Ureter (tissue), 1 donor: ENCODE results near the gene GEMIN7. TPM values are rescaled to one million over a fixed set of nuclear protein-coding genes. Genes with fewer than 3 reads are reported as not detected.

Experiments used
- DNase-seq: peaks from one replicate; pipeline ENCODE4 v3.0.0-alpha.2; 2020; ENCODE audit warnings: low spot score
- total RNA-seq: library from RNA; stranded (reverse); gene quantifications from one replicate; pipeline ENCODE4 v1.2.4, GENCODE V29; 2023
- donor health status: DM: yes; HTN: yes; CAD: no.

The GEMIN7 gene
- total RNA-seq, 1 donor from 2014 or later = 19.9 TPM

DNA sequence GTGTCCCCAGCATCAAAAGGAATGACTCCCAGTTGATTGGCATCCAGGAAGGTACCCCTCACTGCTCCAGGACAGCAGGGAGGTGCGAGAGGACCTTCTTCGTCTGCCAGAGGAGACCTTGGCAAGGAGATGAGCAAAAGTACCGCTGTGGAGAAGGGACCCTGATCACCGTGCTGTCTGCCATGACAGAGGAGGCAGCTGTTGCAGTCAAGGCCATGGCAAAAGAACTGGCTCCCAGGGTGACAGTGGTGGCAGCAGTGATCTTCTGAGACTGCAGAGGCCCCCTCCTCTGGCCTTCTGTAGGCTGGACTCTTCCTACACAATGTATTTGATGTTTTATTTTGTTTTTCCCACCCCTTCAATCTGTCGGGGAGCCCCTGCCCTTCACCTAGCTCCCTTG, 49.7 kb downstream of the GEMIN7 start:
- no peak for DNase-seq

DNA sequence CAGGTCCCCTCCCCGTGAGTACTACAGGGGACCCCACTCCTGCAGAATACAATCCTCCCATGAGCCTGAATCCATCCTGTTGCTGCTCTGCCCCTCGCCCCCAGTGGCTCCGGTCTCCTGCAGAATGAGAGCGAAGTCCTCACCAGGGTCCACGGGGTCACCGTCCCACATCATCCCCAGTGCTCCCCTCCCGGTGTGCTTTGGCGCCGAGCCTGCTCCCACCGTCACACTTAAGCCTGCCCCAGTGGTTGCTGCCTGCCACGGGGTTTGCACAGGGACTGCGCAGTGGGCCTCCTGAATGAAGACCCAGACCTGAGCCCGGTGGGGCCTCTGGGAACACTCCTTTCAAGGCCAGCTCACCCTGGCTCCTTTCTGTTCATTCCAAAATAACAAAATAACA, 51.2 kb downstream of the GEMIN7 start:
- no peak for DNase-seq

DNA sequence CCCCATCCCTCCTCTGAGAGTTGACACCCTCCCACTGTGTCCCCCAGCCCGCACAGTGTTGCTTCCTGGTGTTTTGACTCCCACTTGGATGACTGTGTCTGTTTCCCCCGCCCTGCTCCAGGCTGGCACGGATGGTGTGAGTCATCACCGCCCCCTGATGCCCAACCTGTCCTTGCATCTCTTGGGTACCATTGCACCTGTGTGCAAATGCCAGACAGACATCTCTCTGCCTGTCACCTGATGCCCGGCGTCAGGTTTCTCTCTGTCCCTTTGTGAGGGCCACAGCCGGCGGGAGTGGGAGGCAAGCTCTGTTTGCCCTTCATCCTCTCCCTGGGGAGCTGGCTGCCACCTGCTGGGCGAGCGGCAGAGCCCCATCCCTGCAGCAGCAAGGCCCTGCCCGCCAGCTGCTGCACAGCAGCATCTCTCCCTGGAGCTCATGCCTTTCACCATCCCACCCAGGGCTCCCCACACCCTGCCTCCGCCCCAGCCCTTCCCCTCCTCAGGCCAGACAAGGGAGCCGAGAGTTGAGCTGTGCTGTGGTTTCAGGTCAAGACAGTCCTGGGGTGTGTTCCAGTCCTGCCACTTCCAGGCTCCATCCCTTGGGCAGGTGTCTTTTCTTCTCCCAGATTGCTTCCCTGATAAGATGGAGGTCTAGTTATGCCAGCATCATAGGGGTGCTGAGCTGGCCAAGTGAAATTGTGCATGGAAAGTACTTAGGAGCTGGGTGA, 52.0 kb downstream of the GEMIN7 start:
- DNase-seq = no peak

DNA sequence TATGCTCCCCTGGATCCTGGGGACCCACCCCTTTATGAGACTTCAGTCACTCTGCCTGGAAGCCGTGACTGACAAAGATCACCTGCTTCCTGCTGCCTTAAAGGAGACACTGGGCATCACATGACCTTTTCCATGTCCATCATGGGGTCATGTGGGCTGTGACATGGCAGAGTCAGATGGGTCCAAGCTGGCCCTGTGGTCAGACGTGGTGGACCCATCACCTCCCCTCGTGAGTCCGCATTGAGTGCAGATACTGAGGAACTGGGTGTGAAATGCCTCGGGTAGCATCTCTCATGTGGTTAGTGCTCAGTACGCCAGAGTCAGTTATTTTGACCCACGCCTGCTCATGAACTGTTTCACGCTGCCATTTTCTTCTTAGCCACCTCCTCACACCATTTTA, 54.6 kb downstream of the GEMIN7 start:
- no peak for DNase-seq

DNA sequence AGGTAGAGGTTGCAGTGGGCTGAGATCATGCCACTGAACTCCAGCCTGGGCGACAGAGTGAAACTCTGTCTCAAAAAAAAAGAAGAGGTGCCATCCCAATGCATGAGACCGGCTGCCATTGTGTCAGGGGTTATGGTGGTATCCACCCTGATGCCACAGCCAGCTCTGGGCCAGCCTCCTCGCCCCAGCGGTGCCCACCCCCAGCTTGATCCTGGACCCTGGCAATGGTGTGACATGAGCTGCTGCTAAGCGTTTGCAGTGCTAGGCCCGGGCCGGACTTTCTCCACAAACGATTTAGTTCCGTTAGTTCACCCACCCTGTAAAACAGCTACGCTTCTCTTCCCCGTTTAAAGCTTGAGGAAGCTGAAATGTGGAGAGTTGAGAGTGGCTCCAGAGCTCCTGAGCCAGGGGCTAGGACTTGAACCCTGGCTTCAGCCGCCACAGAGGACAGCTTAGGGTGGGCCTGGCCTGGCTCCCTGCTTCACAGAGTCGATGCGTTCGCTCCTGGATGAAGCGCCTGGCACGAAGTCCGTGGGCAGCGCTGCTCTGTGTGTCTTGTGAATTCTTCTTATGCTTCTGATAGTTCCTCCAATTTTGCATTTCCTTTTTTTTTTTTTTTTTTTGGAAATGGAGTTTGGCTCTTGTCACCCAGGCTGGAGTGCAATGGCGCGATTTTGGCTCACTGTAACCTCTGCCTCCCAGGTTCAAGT, 56.3 kb downstream of the GEMIN7 start:
- DNase-seq = no peak

DNA sequence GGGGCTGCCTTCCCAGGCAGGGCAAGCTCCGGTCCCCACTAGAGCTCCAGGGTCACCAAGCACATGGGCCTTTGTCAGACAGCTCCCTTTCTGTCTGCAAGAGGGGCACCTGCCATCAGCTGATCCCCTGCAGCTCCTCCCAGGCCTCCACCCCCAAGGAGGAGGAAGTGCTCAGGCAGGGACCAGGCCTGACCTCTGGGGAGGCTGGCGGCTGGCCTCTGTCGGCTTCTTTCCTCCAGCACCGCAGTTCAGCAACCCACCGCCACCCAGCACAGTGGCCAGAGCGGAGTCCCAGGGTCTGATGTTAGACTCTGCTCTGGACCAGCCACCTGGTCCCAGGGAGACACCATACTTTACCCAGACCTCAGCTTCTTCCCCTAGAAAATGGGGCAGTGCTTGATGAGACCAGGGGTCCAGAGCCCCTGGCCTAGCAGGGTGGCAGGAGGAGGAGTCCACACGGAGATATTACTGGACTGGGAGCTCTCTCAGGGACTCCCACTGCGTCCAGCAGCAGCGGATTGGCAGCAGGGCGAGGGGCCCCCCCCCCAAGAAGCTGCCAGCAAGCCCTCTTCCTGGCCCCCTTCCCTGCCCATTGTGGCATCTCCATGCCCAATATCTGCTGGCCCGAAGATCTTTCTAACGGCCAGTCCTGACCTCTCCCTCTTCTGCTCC, 57.6 kb downstream of the GEMIN7 start:
- DNase-seq = no peak

DNA sequence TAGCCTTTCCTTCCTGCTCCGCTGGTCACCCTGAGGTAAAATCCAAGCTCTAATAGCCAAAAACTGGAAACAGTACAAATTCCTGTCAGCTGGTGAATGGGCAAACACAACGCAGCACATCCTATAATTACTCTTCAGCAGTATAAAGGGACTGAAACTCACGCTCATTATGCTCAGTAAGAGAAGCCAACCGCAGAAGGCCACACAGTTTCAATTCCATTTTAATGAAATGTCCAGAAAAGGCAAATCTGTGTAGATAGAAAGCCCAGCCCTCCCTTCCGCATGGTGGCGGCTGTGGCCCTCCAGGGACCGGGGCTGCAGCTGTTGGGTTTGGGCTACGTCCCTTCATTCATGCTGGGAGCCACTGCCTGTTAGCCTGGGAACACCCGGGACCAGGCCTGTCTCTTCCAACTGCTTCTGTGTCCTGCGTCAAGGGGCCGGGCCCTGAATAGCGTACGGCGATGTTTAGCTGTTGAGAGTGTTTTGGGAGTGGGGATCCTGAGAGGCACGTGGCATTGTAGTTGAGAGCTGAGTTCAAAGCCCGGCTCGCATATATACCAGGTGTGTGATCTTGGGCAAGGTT, 58.2 kb downstream of the GEMIN7 start:
- no peak for DNase-seq

DNA sequence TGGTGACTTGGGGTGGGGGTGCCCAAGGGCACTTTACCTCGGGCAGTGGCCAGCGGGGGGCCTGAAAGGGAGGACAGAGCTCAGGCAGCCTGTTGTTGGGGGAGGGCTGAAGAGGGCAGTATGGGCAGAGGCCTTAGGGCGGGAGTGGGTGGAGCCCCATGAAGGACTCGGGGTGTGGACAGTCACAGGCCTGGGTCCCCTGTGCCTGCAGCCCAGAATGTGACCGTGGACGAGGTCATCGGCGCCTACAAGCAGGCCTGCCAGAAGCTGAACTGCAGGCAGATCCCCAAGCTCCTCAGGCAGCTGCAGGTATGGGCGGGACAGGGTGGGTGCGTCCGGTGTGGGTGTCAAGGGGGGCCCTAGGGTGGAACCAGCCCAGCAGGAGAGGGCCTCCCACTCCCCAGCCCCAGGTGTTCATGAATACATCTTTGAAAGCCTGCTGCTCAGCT, 59.3 kb downstream of the GEMIN7 start:
- no peak for DNase-seq

DNA sequence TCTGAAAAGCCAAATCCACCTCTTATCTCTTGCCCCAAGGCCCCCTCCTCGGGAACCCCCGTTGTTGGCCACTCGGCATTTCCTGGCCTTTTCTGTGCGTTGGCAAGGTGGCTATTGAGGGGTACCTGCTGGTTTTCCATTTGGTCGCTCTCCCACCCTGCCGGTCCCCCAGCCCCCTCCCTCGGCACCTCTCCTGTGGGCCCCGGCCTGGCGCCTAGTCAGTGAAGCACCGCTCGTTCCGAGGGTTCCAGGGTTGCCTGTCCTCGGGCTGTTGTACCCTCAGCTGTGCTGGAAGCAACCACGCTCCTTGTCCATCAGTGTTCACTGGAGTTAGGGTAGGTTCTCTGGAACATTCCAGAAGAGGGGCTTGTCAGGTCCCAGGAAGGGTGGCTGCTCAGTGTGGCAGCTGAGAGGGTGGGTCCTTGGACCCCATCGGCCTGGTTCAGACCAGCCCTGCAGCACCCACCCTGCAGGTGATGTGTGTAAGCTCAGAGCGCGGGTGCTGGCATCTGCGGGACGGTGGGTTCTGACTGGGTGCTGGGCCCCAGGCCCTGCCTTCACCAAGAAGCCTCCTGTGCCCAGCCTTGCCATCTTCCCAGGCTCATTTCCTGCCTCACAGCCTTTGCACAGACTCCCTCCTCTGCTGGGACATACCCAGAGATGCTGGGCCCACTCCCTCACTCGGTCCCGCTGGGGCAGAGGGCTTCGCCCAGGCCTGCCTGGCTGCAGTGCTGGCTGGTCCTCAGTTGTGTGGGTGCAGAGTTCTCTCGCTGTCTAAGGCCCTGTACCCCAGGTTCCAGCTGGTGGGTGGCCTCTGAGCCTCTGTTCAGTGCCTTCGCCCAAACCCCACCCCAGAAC, 60.5 kb downstream of the GEMIN7 start:
- no peak for DNase-seq

DNA sequence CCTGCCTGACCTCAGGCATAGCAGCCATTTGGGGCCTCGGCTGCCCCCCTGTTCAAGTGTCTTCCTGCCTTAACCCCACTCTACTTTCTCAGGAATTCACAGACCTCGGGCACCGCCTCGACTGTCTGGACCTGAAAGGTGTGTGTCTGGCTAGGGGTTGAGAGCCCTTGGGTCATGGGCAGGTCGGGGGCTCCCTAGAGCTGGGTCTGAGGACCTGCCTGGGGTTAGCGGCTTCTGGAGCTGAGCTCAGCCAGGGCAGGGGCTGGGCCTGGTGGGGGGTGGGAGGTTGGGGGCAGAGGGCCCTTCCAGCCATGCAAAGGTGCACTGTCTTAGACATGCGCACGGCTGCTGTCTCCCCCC, 61.1 kb downstream of the GEMIN7 start:
- no peak for DNase-seq

DNA sequence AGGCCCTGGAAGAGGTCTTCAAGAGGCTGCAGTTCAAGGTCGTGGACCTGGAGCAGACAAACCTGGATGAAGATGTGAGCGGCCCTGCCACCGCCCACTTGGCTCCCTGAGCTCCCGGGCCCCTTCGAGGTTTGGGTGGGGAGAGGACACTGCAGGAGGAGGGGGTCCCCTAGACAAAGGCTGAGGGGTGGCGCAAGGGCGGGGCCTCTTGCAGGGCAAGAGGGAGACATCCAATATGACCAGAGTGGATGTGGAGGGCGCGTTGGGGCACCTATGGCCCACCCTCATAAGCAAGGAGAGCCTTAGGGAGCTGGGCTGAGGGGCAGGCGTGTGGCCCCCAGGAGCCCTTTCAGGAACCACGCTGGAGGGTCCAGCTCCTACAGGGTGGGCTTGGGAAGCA, 61.5 kb downstream of the GEMIN7 start:
- no peak for DNase-seq

Other genes with a start within 250 kb of the GEMIN7 start
- 66.7 TPM for gene NECTIN2, start 233.0 kb upstream of the GEMIN7 start, total RNA-seq
- 65.9 TPM for gene TOMM40, start 188.0 kb upstream of the GEMIN7 start, total RNA-seq
- 61.2 TPM for gene APOE, start 173.5 kb upstream of the GEMIN7 start, total RNA-seq
- gene APOC1, start 164.7 kb upstream of the GEMIN7 start, total RNA-seq = 32.5 TPM
- gene APOC4, start 137.0 kb upstream of the GEMIN7 start, total RNA-seq = not detected
- 1.3 TPM for gene APOC2, start 133.2 kb upstream of the GEMIN7 start, total RNA-seq
- 94.1 TPM for gene CLPTM1, start 123.9 kb upstream of the GEMIN7 start, total RNA-seq
- gene RELB, start 77.8 kb upstream of the GEMIN7 start, total RNA-seq = 16.9 TPM
- 128 TPM for gene CLASRP, start 40.2 kb upstream of the GEMIN7 start, total RNA-seq
- 5.1 TPM for gene ZNF296, start 2.8 kb upstream of the GEMIN7 start, total RNA-seq
- 89.3 TPM for gene PPP1R37, start 13.9 kb downstream of the GEMIN7 start, total RNA-seq
- 0.60 TPM for gene NKPD1, start 81.7 kb downstream of the GEMIN7 start, total RNA-seq
- 37.7 TPM for gene TRAPPC6A, start 99.0 kb downstream of the GEMIN7 start, total RNA-seq
- gene BLOC1S3, start 99.5 kb downstream of the GEMIN7 start, total RNA-seq = 15.0 TPM
- 7.2 TPM for gene EXOC3L2, start 166.1 kb downstream of the GEMIN7 start, total RNA-seq
- 32.0 TPM for gene MARK4, start 172.0 kb downstream of the GEMIN7 start, total RNA-seq
- 2.8 TPM for gene CKM, start 243.6 kb downstream of the GEMIN7 start, total RNA-seq